GM13977 (cell line): Measurements from ENCODE around the gene WAC.

Source experiments
- DNase-seq: peaks from one replicate; pipeline ENCODE4 v3.0.0; 2012; ENCODE audit warnings: low spot score
- in situ Hi-C: fragments of 300-500 bp; cut with MboI; formaldehyde crosslinking; loops from one replicate; pipeline ENCODE4 v1.12.0; 2022; ENCODE audit warnings: low sequenced_read_pairs, low pct_unique_long_range_greater_than_20kb, mixed read lengths, inconsistent platforms; ENCODE audit not compliant: unreplicated experiment
- TF ChIP-seq, protein P1 (sequence below): IDR thresholded peaks from 2 replicates; pipeline ENCODE4 v1.5.1; 2012; ENCODE audit warnings: mild to moderate bottlenecking, control low read depth; ENCODE audit not compliant: insufficient read depth; ENCODE audit errors: extremely low read depth, missing control alignments

Gene WAC

DNA sequence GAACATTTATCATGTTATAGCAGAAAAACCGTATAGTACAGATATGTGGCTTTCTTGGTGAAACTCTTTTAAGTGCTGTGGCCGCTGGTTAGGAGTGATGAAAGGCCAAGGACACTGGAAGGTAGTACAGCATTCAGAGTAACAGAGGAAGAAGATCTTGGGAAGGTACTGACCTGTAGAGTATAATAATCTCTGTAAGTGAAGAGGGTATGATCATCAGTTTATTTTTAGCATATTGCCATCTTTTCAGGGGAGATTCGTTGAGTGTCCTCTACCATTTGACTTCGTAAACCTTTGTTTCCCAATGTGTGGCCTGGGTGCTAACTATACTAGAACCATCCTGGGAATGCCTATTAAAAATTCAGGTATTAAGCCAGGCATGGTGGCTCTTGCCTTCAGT lies 44.6 kb downstream of the WAC start:
- DNase-seq = no peak
- in situ Hi-C loops = no loop called here
- TF ChIP-seq, protein P1, sequence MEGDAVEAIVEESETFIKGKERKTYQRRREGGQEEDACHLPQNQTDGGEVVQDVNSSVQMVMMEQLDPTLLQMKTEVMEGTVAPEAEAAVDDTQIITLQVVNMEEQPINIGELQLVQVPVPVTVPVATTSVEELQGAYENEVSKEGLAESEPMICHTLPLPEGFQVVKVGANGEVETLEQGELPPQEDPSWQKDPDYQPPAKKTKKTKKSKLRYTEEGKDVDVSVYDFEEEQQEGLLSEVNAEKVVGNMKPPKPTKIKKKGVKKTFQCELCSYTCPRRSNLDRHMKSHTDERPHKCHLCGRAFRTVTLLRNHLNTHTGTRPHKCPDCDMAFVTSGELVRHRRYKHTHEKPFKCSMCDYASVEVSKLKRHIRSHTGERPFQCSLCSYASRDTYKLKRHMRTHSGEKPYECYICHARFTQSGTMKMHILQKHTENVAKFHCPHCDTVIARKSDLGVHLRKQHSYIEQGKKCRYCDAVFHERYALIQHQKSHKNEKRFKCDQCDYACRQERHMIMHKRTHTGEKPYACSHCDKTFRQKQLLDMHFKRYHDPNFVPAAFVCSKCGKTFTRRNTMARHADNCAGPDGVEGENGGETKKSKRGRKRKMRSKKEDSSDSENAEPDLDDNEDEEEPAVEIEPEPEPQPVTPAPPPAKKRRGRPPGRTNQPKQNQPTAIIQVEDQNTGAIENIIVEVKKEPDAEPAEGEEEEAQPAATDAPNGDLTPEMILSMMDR = no peak

DNA sequence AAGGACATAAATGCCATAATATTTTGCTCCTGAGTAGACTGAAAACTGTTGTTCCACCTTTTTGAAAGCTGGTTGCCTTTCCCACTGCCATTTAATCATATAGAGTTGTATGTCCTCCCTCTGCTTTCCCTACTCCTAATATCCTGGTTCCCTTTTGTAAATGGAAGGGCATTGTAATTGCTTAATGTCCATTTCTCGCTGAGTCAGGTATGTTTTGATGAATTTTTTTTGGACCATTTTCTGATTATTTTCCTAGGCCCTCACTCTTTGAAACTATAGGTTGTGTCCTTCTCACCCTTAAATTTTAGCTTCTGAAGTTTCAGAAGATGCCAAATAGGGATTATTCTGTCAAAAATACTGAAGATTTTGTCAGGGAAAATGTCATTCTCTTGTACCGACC lies 45.5 kb downstream of the WAC start:
- TF ChIP-seq, protein P1 = no peak
- no peak for DNase-seq
- in situ Hi-C loops = no loop called here

DNA sequence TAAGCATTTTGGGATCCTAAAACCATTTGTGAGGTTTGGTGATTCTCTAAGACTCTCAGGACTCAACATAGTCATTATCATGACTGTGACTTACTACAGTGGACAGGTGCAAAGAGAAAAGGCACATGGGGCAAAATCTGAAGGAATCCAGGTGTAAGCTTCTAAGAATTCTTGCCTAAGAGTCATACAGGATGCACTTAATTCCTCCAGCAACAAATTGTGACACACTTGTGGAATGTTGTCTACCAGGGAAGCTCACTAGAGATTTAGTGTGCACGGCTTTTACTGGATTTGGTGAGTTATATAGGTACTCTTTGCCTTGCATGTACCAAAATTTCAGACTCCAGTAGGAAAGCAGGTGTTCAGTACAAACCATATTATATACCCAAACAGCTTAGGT lies 47.9 kb downstream of the WAC start:
- in situ Hi-C loops = no loop called here
- DNase-seq = no peak
- TF ChIP-seq, protein P1 = no peak

DNA sequence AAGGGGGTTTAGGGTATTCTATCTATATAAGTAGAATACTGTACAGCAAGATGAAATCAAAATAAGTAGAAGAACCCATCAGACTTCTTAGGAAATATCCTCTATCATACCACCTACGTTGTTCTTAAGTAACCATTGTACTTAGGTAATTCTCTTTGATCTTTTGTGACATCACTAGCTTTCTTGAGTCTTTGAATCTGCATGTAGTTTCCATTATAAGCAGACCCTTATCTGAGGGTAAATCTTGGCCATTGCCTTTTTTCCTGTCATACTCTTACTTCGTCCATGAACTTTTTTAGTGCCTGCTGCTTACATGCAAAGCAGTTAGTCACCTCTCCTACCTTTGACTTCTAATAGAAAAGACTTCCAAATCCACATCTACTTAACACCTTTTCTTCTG lies 49.0 kb downstream of the WAC start:
- in situ Hi-C loops = no loop called here
- no peak for DNase-seq
- TF ChIP-seq, protein P1 = no peak

DNA sequence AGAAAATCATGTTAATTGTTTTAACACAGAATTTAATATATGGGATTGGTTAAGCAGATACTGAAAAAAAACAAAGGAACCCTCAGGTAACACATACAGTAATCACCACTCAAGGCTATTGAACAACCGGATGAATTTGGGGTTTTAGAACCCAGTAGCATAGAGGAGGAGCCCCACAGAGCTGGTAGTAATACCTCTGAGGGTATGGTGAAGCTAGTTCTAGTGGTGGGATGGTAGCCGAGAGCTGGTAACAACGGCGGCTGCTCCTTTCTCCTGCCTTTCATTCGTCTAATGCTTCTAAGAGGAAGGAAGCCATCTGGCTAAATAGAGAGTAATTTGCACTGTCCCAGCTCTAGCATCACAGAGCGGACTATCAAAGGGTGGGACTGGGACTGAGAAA lies 52.2 kb downstream of the WAC start:
- TF ChIP-seq, protein P1 = no peak
- DNase-seq = no peak
- in situ Hi-C loops = no loop called here

DNA sequence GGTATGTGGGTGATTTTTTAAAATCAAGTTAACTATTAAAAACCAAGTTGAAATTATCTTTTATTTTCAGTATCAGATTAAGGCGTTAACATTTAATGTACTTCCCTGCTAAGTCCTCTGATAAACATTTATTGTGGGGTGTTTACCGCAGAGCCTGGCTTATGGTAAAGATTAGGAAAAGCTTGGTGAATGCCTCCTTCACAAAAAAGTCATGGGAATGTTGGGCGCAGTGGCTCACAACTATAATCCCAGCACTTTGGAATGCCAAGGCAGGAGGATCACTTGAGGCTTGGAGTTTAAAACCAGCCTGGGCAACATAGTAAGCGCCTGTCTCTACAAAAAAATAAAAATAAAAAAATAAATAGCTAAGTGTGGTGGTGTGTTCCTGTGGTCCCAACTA lies 53.3 kb downstream of the WAC start:
- no peak for DNase-seq
- TF ChIP-seq, protein P1 = no peak
- in situ Hi-C loops = no loop called here
